Measurements from ENCODE around the gene ABCD1.
"Not testable (repeated sequence)": the region's sequence is repeated elsewhere in the genome, so short reads cannot be mapped to it uniquely, and the experiment has no call there.

The ABCD1 gene

GRCh38 chrX:153736071-153736820 is 11.6 kb downstream of the ABCD1 start:
- DNase-seq, result no peak

- no peak for DNase-seq
These were observed 12.3 kb downstream of the ABCD1 start for GRCh38 chrX:153736871-153737441.

GRCh38 chrX:153738056-153738605 is 13.5 kb downstream of the ABCD1 start:
- no peak for DNase-seq

- DNase-seq, result no peak
These were observed 15.3 kb downstream of the ABCD1 start for GRCh38 chrX:153739754-153740486.

- DNase-seq, result no peak
These were observed 16.1 kb downstream of the ABCD1 start for GRCh38 chrX:153740631-153741222.

GRCh38 chrX:153741446-153741845 is 16.8 kb downstream of the ABCD1 start:
- no peak for DNase-seq

- not testable (repeated sequence) for DNase-seq
These were observed 17.5 kb downstream of the ABCD1 start for GRCh38 chrX:153742111-153742510.

- not testable (repeated sequence) for DNase-seq
These were observed 18.3 kb downstream of the ABCD1 start for GRCh38 chrX:153742796-153743467.

GRCh38 chrX:153743468-153744209 is 19.0 kb downstream of the ABCD1 start:
- not testable (repeated sequence) for DNase-seq

- no peak for DNase-seq
These were observed 19.8 kb downstream of the ABCD1 start for GRCh38 chrX:153744210-153745066.

- DNase-seq, result not testable (repeated sequence)
These were observed 20.4 kb downstream of the ABCD1 start for GRCh38 chrX:153745067-153745433.

GRCh38 chrX:153746359-153746758 is 21.7 kb downstream of the ABCD1 start:
- no peak for DNase-seq

- not testable (repeated sequence) for DNase-seq
These were observed 22.3 kb downstream of the ABCD1 start for GRCh38 chrX:153746991-153747390.

GRCh38 chrX:153749017-153749416 is 24.4 kb downstream of the ABCD1 start:
- not testable (repeated sequence) for DNase-seq

- DNase-seq, result peak in 1 of 2 experiments; percentile 12
These were observed 25.6 kb downstream of the ABCD1 start for GRCh38 chrX:153750127-153750774.

GRCh38 chrX:153755136-153755535 is 30.5 kb downstream of the ABCD1 start:
- DNase-seq, result no peak

- DNase-seq, result no peak
These were observed 37.2 kb downstream of the ABCD1 start for GRCh38 chrX:153761863-153762262.

- DNase-seq, result no peak
These were observed 38.0 kb downstream of the ABCD1 start for GRCh38 chrX:153762626-153763173.

GRCh38 chrX:153763298-153763932 is 38.8 kb downstream of the ABCD1 start:
- no peak for DNase-seq

Data from cerebellar nuclear complex (tissue), 1 donor.